HG02938 (cell line): ENCODE results near the gene TRIP4.
"Not testable (repeated sequence)": the region's sequence is repeated elsewhere in the genome, so short reads cannot be mapped to it uniquely, and the experiment has no call there.

Experiments used
- ATAC-seq: cut with Tn5 transposase; IDR thresholded peaks from one replicate; pipeline ENCODE4 v1.9.1; 2021; ENCODE audit warnings: mild to moderate bottlenecking, moderate library complexity; ENCODE audit not compliant: unreplicated experiment

TRIP4 gene

GRCh38 chr15:64380130-64380870 lies 7.3 kb upstream of the TRIP4 start:
- not testable (repeated sequence) for ATAC-seq

GRCh38 chr15:64381000-64381751 lies 6.5 kb upstream of the TRIP4 start, which contains the start of gene PCLAF:
TSS of gene PCLAF (minus strand) at chr15:64381441. CDS start at chr15:64381371, 70 bp downstream.
- ATAC-seq, result peak; percentile 95

GRCh38 chr15:64383760-64384159 lies 3.9 kb upstream of the TRIP4 start:
- ATAC-seq, result no peak

- no peak for ATAC-seq
Measured at GRCh38 chr15:64386291-64386690, 1.3 kb upstream of the TRIP4 start.

- no peak for ATAC-seq
Measured at GRCh38 chr15:64389036-64389435, 1.4 kb downstream of the TRIP4 start.

GRCh38 chr15:64392471-64392870 lies 4.8 kb downstream of the TRIP4 start:
- ATAC-seq, result not testable (repeated sequence)

- no peak for ATAC-seq
Measured at GRCh38 chr15:64396789-64397188, 9.2 kb downstream of the TRIP4 start.

- ATAC-seq, result no peak
Measured at GRCh38 chr15:64398575-64398974, 10.9 kb downstream of the TRIP4 start.

GRCh38 chr15:64400583-64400982 lies 12.9 kb downstream of the TRIP4 start:
- ATAC-seq, result no peak

- no peak for ATAC-seq
Measured at GRCh38 chr15:64412216-64412615, 24.6 kb downstream of the TRIP4 start.

GRCh38 chr15:64422697-64423096 lies 35.1 kb downstream of the TRIP4 start:
- ATAC-seq, result no peak

- ATAC-seq, result no peak
Measured at GRCh38 chr15:64423970-64424369, 36.3 kb downstream of the TRIP4 start.

GRCh38 chr15:64425221-64425620 lies 37.6 kb downstream of the TRIP4 start:
- ATAC-seq, result no peak

- ATAC-seq, result no peak
Measured at GRCh38 chr15:64426845-64427465, 39.3 kb downstream of the TRIP4 start.

- ATAC-seq, result no peak
Measured at GRCh38 chr15:64429448-64429847, 41.8 kb downstream of the TRIP4 start.

- ATAC-seq, result no peak
Measured at GRCh38 chr15:64430000-64430735, 42.5 kb downstream of the TRIP4 start.

GRCh38 chr15:64437982-64438381 lies 50.3 kb downstream of the TRIP4 start:
- ATAC-seq, result no peak

- ATAC-seq, result no peak
Measured at GRCh38 chr15:64438653-64439447, 51.2 kb downstream of the TRIP4 start.

GRCh38 chr15:64441852-64442251 lies 54.2 kb downstream of the TRIP4 start:
- no peak for ATAC-seq

GRCh38 chr15:64443016-64443415 lies 55.4 kb downstream of the TRIP4 start:
- ATAC-seq, result no peak
